GM12864 (cell line): Measurements from ENCODE around the gene LNX2.

Experiments
- DNase-seq: peaks from one replicate; pipeline ENCODE4 v3.0.0-alpha.2; 2011; ENCODE audit warnings: low read depth
- H3K4me3 ChIP-seq: 2 replicates; pipeline ENCODE4 v1.5.1; 2011; ENCODE audit warnings: mild to moderate bottlenecking, low read depth, low read length, control low read depth
- CTCF ChIP-seq: IDR thresholded peaks from 2 replicates; pipeline ENCODE4 v1.5.1; 2011; ENCODE audit warnings: low read depth, mild to moderate bottlenecking, moderate library complexity, low read length, control low read depth, inconsistent platforms; ENCODE audit errors: missing control alignments

Gene LNX2

GRCh38 chr13:27551562-27551961, 68.8 kb downstream of the LNX2 start:
- H3K4me3 ChIP-seq = no peak overlapping the region
- DNase-seq = no peak
- TF ChIP-seq CTCF = no peak

- DNase-seq = no peak
- H3K4me3 ChIP-seq = no peak overlapping the region
- TF ChIP-seq CTCF = no peak
Observed at GRCh38 chr13:27549406-27549981, 70.8 kb downstream of the LNX2 start.

GRCh38 chr13:27542220-27542619, 78.1 kb downstream of the LNX2 start:
- no peak overlapping the region for H3K4me3 ChIP-seq
- no peak for TF ChIP-seq CTCF
- DNase-seq = no peak

- DNase-seq = no peak
- TF ChIP-seq CTCF = no peak
- H3K4me3 ChIP-seq = no peak overlapping the region
Observed at GRCh38 chr13:27541386-27541785, 78.9 kb downstream of the LNX2 start.

GRCh38 chr13:27536361-27537101, 83.8 kb downstream of the LNX2 start:
- no peak overlapping the region for H3K4me3 ChIP-seq
- no peak for DNase-seq
- TF ChIP-seq CTCF = no peak

GRCh38 chr13:27535546-27535945, 84.8 kb downstream of the LNX2 start:
- no peak for DNase-seq
- no peak overlapping the region for H3K4me3 ChIP-seq
- TF ChIP-seq CTCF = no peak

GRCh38 chr13:27534981-27535380, 85.3 kb downstream of the LNX2 start:
- DNase-seq = no peak
- no peak overlapping the region for H3K4me3 ChIP-seq
- no peak for TF ChIP-seq CTCF
